D721Med (cell line): ENCODE data around the gene ARF1.
A peak's percentile ranks its signal among the peaks of the same experiment; 100 is the strongest.

ENCODE experiments used
- DNase-seq: peaks from one replicate; pipeline ENCODE4 v3.0.0; 2011; ENCODE audit warnings: low spot score; ENCODE audit not compliant: insufficient read length
- FAIRE-seq: peaks from 2 replicates; lab custom pipeline; 2011; peaks lifted over from hg19 to GRCh38; lab: Jason Lieb, UNC
- TF ChIP-seq, protein P1 (sequence below): IDR thresholded peaks from 2 replicates; pipeline ENCODE4 v1.5.1; 2012; ENCODE audit warnings: mild to moderate bottlenecking, control low read depth; ENCODE audit not compliant: insufficient read depth; ENCODE audit errors: missing control alignments

The ARF1 gene

DNA sequence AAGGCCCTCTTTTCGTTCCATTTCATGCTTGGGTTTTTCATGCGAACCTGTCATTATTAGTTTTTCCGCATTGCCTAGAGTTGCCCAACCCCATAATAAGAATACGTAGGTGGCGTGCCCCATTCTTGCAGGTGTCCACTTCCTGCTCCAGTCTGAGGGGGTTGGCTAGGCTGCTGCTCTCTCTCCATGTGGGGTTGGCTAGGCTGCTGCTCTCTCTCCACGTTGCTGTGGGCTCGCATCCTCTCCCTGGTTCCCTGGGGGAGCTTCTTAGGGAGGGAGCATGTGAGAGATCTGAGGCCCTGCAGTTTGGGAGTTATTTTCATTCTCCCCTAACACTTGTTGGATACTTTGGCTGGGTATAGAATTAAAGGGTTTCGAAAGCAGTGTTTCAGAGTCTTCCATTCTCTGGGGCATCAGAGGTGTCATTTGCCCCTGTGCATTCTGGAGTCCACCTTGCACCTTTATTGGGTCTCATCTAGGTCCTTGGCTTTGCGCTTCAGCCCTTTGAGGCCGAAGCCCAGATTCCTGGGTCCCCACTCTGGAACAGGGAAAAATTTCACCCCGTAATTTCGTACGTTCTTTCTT lies 12.0 kb downstream of the ARF1 start:
- DNase-seq (peak; percentile 20), FAIRE-seq (no peak)
- TF ChIP-seq, protein P1, sequence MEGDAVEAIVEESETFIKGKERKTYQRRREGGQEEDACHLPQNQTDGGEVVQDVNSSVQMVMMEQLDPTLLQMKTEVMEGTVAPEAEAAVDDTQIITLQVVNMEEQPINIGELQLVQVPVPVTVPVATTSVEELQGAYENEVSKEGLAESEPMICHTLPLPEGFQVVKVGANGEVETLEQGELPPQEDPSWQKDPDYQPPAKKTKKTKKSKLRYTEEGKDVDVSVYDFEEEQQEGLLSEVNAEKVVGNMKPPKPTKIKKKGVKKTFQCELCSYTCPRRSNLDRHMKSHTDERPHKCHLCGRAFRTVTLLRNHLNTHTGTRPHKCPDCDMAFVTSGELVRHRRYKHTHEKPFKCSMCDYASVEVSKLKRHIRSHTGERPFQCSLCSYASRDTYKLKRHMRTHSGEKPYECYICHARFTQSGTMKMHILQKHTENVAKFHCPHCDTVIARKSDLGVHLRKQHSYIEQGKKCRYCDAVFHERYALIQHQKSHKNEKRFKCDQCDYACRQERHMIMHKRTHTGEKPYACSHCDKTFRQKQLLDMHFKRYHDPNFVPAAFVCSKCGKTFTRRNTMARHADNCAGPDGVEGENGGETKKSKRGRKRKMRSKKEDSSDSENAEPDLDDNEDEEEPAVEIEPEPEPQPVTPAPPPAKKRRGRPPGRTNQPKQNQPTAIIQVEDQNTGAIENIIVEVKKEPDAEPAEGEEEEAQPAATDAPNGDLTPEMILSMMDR, result no peak

DNA sequence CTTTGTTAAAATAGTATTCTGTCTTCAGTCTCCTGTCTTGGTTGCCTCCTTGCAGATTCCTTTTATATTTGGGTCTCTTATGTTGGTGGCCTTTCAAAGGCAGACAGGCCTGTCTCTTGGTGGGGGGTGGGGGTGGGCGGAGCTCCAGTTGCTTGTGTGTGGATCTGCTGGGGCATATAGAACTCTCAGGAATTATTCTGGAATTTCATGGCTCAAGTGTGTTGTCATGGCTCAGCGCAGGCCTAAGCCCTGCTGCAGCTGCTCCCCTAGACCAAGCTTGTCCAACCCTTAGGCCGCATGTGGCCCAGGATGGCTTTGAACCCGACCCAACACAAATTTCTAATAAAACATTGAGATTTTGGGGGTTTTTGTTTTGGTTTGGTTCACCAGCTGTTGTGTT lies 12.7 kb downstream of the ARF1 start:
- DNase-seq (peak; percentile 15), FAIRE-seq (no peak)
- TF ChIP-seq, protein P1, result no peak

DNA sequence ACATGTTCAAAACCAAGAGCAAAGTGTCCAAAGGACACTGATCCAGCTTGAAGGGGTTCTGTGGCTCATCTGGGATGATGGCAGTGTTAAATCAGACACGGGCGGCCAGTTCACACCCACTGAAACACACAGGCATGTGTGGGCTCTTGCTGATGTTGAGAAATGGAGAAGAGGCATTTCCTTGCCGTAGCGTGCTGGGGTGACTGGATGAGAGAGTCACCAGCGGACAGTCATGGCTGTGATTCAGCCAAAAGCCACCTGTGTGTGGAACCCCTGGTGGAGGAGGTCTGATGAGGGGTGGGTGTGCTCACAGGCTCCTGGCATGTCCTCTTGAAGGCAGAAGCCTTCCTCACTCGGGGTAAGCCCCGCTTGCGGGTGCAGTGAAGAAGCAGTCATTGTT lies 13.4 kb downstream of the ARF1 start:
- DNase-seq (peak; percentile 9), FAIRE-seq (no peak)
- TF ChIP-seq, protein P1, result no peak

DNA sequence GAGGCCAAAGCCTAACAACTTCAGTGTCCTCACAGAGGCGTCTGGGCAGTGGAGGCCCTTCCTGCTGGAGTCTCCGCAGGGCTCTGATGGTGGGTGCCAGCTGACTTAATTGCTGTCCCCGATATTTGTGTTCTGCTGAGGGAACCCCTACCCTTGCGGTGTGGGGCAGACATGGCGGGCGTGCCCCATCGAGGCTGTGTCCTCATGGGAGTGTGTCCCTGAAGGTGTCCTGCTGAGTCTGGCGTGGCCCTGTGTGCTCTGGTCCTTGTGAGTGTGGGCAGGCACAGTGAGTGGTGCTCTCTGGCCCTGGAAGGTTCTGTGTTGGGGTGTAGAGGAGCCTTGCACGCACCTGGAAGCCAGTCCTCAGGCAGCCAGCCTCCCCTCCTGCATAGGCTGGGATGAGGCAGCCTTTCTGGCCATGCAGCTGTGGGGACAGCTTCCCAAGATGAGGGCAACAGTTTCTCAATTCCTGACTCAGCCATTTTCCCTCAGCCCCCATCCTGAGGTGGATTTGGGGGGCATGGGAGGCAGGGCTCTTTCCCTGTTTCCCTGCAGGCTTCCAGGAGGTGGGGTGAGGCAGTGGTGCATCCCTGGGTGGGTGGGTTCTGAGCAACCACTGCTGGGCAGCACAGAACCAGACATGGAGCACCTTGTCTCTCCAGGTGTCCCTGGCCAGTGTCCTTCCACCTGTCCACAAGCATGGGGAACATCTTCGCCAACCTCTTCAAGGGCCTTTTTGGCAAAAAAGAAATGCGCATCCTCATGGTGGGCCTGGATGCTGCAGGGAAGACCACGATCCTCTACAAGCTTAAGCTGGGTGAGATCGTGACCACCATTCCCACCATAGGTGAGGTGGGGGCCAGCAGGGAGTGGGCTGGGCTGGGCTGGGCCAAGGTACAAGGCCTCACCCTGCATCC lies 14.2 kb downstream of the ARF1 start:
- no peak for FAIRE-seq
- DNase-seq, result peak; percentile 17
- TF ChIP-seq, protein P1, result no peak

DNA sequence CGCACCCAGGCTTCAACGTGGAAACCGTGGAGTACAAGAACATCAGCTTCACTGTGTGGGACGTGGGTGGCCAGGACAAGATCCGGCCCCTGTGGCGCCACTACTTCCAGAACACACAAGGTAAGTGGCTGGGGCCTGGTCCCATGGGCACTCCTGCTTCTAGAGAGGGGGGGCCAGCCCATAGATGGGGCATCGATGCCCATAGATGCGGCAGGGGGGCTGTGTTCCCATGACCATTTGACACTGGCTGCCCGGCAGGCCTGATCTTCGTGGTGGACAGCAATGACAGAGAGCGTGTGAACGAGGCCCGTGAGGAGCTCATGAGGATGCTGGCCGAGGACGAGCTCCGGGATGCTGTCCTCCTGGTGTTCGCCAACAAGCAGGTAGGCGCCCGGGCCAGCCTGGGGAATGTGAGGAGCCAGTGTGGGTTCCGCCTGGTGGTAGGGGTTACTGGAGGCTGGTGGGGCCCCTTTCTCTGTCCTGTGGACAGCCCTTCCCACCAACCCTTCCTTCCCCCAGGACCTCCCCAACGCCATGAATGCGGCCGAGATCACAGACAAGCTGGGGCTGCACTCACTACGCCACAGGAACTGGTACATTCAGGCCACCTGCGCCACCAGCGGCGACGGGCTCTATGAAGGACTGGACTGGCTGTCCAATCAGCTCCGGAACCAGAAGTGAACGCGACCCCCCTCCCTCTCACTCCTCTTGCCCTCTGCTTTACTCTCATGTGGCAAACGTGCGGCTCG lies 15.0 kb downstream of the ARF1 start:
- no peak for FAIRE-seq
- TF ChIP-seq, protein P1, result no peak
- DNase-seq, result peak; percentile 22

DNA sequence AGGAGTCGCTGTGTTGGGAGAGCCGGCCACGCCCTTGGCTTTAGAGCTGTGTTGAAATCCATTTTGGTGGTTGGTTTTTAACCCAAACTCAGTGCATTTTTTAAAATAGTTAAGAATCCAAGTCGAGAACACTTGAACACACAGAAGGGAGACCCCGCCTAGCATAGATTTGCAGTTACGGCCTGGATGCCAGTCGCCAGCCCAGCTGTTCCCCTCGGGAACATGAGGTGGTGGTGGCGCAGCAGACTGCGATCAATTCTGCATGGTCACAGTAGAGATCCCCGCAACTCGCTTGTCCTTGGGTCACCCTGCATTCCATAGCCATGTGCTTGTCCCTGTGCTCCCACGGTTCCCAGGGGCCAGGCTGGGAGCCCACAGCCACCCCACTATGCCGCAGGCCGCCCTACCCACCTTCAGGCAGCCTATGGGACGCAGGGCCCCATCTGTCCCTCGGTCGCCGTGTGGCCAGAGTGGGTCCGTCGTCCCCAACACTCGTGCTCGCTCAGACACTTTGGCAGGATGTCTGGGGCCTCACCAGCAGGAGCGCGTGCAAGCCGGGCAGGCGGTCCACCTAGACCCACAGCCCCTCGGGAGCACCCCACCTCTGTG lies 15.9 kb downstream of the ARF1 start:
- FAIRE-seq (no peak), DNase-seq (peak; percentile 16)
- TF ChIP-seq, protein P1, result no peak
